Aorta (tissue), 5 donors: Measurements from ENCODE around the gene ARFGEF3. TPM values are rescaled to one million over a fixed set of nuclear protein-coding genes. Genes with fewer than 3 reads are reported as not detected.

ENCODE experiments used
- ATAC-seq: fragments of 200-7000 bp; cut with Tn5 transposase; one replicate; pipeline ENCODE4 v1.9.1; 2022; ENCODE audit warnings: moderate library complexity; ENCODE audit not compliant: low FRiP score
- DNase-seq, 2 donors: peaks; one replicate each; pipeline ENCODE4 v3.0.0-alpha.2; 2020
- H3K27ac ChIP-seq, 2 donors: one replicate each; pipeline ENCODE4 v1.5.1; 2013; ENCODE audit warnings: low read length in 2 of 2, mild to moderate bottlenecking in 2 of 2, moderate library complexity in 2 of 2, control low read depth in 1 of 2, inconsistent platforms in 1 of 2, low read depth in 1 of 2
- H3K27me3 ChIP-seq, 2 donors: one replicate each; pipeline ENCODE4 v1.6.1; 2013; ENCODE audit warnings: control low read depth in 1 of 2, low read length in 1 of 2, mild to moderate bottlenecking in 1 of 2, moderate library complexity in 1 of 2; ENCODE audit not compliant: insufficient read depth in 2 of 2, control insufficient read depth in 1 of 2
- H3K36me3 ChIP-seq, 2 donors: one replicate each; pipeline ENCODE4 v1.6.1; 2013; ENCODE audit warnings: control low read depth in 1 of 2, low read length in 1 of 2, mild to moderate bottlenecking in 1 of 2; ENCODE audit not compliant: insufficient read depth in 2 of 2, control insufficient read depth in 1 of 2
- H3K4me1 ChIP-seq, 2 donors: one replicate each; pipeline ENCODE4 v1.6.1; 2013; ENCODE audit warnings: low read length in 2 of 2, control low read depth in 1 of 2, mild to moderate bottlenecking in 1 of 2, moderate library complexity in 1 of 2; ENCODE audit not compliant: insufficient read depth in 2 of 2, control insufficient read depth in 1 of 2
- H3K4me3 ChIP-seq, 2 donors: one replicate each; pipeline ENCODE4 v1.5.1; 2013; ENCODE audit warnings: low read length in 2 of 2, control low read depth in 1 of 2, mild to moderate bottlenecking in 1 of 2
- H3K9me3 ChIP-seq: one replicate; pipeline ENCODE4 v1.6.1; 2013; ENCODE audit warnings: mild to moderate bottlenecking, low read length; ENCODE audit not compliant: control insufficient read depth
- WGBS, 2 donors: extraction: QIAGEN DNeasy Blood & Tissue Kit; methylation state at CpG; one replicate each; pipeline ENCODE4 v1.1.7; 2013; 5-methylcytosine and 5-hydroxymethylcytosine counted together
- intact Hi-C, 2 donors: fragments of 100-400 bp; cut with DNase I; formaldehyde crosslinking; loops; one replicate each; pipeline versions ENCODE4 v1.14.2 to v1.15.0; 2022
- polyA plus RNA-seq, 2 donors: library from polyadenylated mRNA; stranded (reverse); fragments of 200-250 nt; gene quantifications; one replicate each; pipeline ENCODE4 v1.2.3, GENCODE V29; 2013
- total RNA-seq, 2 donors: library from RNA; stranded (reverse); fragmentation: NEBNext Ultra II Directional; extraction: Animal tissue kit (Norgen Biotek cat#: 25700); gene quantifications; one replicate each; pipeline ENCODE4 v1.2.1, GENCODE V29; 2021
- donor health status: healthy with polysubstance abuse.
- donor health status: Bipolar disorder and iron deficiency.
- donor health status: DM: no; HTN: no; CAD: no.
- donor health status: DM: no; HTN: no; CAD: no.
- donor health status: DM: yes; HTN: yes; CAD: no.

The ARFGEF3 gene
- total and polyA plus RNA-seq, 4 donors: 0.10 to 2.5 (median 0.87) TPM

GRCh38 chr6:138198430-138199091, 36.8 kb downstream of the ARFGEF3 start:
- DNase-seq: no peak
- ATAC-seq: no peak
- H3K36me3 ChIP-seq: no peaks in the 10 kb centered on the region
- H3K27ac ChIP-seq: no peak overlapping the region
- H3K27me3 ChIP-seq: no peaks in the 10 kb centered on the region
- H3K4me3 ChIP-seq: no peak overlapping the region
- no peaks in the 10 kb centered on the region for H3K4me1 ChIP-seq
- intact Hi-C loops: no loop called here
- 59 to 62% methylated on average over 6 of the region's 6 CpGs for WGBS, 2 donors
- no peaks in the 10 kb centered on the region for H3K9me3 ChIP-seq

GRCh38 chr6:138201836-138202235, 40.1 kb downstream of the ARFGEF3 start:
- H3K27ac ChIP-seq: no peak overlapping the region
- intact Hi-C loops: no loop called here
- H3K36me3 ChIP-seq: no peaks in the 10 kb centered on the region
- ATAC-seq: no peak
- H3K27me3 ChIP-seq: no peaks in the 10 kb centered on the region
- DNase-seq: no peak
- no peak overlapping the region for H3K4me3 ChIP-seq
- WGBS, 2 donors: 90 to 92% methylated on average over 4 of the region's 4 CpGs
- H3K9me3 ChIP-seq: no peaks in the 10 kb centered on the region
- H3K4me1 ChIP-seq: no peaks in the 10 kb centered on the region

DNA sequence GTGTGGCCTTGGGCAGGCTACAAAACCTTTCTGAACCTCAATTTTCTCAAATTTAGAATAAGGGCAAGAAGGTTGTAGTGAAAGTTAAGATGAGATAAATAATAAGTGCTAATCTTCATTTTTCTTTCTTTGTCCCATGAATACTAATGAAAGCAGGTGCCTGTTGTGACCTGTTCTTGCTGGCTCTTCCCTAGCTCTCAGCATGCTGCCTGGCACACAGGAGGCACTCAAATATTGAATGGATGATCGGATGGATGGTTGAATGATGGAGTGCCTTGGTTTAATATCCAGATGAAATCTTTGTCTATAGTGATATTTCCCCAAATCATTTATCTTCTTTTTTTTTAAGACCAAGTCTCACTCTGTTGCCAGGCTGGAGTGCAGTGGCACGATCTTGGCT, 41.6 kb downstream of the ARFGEF3 start:
- ATAC-seq (no peak), DNase-seq (no peak)
- Histone ChIP-seq H3K27ac (no peak overlapping the region), H3K4me1 (no peaks in the 10 kb centered on the region), H3K9me3 (no peaks in the 10 kb centered on the region), H3K4me3 (no peak overlapping the region), H3K27me3 (no peaks in the 10 kb centered on the region), H3K36me3 (no peaks in the 10 kb centered on the region)
- 88 to 97% methylated on average over 2 of the region's 2 CpGs for WGBS, 2 donors
- intact Hi-C loops: no loop called here

DNA sequence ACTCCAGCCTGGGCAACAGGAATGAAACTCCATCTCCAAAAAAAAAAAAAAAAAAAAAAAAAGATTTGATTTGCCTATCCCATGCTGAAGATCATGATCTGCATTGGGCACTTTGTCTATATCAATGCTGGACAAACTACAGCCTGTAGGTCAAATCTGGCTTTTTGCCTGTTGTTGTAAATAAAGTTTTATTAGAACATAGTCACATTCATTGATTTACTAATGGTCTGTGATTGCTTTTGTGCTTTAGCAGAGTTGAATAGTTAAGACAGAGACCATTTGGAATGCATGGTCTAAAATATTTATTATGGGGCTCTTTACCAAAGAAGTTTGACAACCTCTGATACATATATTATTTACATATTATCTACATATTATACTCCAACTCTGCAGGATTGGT, 42.6 kb downstream of the ARFGEF3 start:
- H3K4me1 ChIP-seq: no peaks in the 10 kb centered on the region
- ATAC-seq (no peak), DNase-seq (no peak)
- no peaks in the 10 kb centered on the region for H3K9me3 ChIP-seq
- H3K4me3 ChIP-seq: no peak overlapping the region
- H3K27ac ChIP-seq: no peak overlapping the region
- H3K27me3 ChIP-seq: no peaks in the 10 kb centered on the region
- intact Hi-C loops: no loop called here
- H3K36me3 ChIP-seq: no peaks in the 10 kb centered on the region

GRCh38 chr6:138204792-138205384, 43.1 kb downstream of the ARFGEF3 start:
- no peaks in the 10 kb centered on the region for H3K9me3 ChIP-seq
- ATAC-seq (no peak), DNase-seq (no peak)
- H3K27ac ChIP-seq: no peak overlapping the region
- H3K4me3 ChIP-seq: no peak overlapping the region
- no peaks in the 10 kb centered on the region for H3K4me1 ChIP-seq
- no peaks in the 10 kb centered on the region for H3K27me3 ChIP-seq
- intact Hi-C loops: no loop called here
- no peaks in the 10 kb centered on the region for H3K36me3 ChIP-seq
- 88 to 92% methylated on average over 4 of the region's 4 CpGs for WGBS, 2 donors

DNA sequence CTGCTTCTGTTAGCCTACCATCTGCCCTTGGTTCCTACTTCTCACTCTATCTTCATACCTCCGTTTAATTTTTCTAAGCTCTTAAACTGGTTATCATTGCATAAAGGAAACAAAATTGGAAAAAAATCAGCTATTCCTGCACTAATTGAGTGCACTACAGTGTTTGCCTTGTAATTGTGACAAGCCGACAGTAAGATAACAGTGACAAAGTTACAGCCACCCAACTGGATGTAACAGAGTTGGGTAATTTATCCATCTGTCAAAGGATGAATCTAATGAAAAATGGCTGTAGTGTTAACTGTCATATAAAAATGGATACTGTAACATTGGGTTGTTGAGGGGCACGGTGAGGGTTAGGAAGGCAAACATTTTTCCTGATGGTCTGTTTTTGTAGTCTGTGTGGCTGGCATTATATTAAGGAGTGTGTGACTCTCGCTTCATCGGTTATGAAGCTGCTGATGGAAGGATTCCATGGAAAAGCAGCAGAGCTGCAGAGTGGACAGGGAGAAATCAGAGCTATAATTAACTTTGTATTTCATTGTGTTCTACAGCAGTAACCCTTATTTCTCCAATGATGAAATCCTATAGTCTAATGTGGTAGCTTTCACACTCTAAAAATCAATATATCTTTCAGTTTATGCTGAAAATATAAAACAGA, 43.8 kb downstream of the ARFGEF3 start:
- no peak overlapping the region for H3K4me3 ChIP-seq
- no peaks in the 10 kb centered on the region for H3K36me3 ChIP-seq
- H3K27ac ChIP-seq: no peak overlapping the region
- no peak for DNase-seq
- 24 to 28% methylated on average over 5 of the region's 5 CpGs for WGBS, 2 donors
- no peak for ATAC-seq
- no peaks in the 10 kb centered on the region for H3K4me1 ChIP-seq
- no peaks in the 10 kb centered on the region for H3K9me3 ChIP-seq
- no peaks in the 10 kb centered on the region for H3K27me3 ChIP-seq
- intact Hi-C loops: no loop called here

GRCh38 chr6:138206862-138207261, 45.1 kb downstream of the ARFGEF3 start:
- Histone ChIP-seq H3K4me3 (no peak overlapping the region), H3K27me3 (no peaks in the 10 kb centered on the region), H3K9me3 (no peaks in the 10 kb centered on the region), H3K27ac (no peak overlapping the region), H3K36me3 (no peaks in the 10 kb centered on the region), H3K4me1 (no peaks in the 10 kb centered on the region)
- no peak for DNase-seq
- intact Hi-C loops: no loop called here
- ATAC-seq: no peak

DNA sequence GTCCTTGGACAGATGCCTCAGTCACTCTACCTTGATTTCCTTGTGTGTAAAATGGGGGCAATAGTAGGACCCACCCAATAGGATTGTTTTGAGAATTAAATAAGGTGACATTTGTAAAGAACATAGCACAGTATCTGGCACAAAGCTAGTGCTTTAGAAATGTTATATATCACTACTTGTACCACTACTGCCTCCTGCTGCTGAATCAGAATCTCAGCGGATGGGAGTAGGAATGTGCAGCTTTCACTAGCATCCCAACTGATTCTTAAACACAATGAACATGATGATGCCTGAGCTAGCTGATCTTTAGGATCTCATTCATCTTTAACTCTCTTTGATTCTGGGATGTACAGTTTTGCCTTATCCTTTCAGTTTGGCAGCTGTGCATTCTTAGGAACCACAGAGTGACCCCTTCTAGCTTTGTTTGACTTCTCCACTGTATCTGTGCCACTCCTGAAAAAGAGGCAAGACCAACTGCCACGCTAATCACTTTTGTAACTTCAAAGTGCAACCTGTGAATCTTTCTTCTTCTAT, 49.4 kb downstream of the ARFGEF3 start:
- intact Hi-C loops: no loop called here
- no peak for DNase-seq
- Histone ChIP-seq H3K27me3 (no peaks in the 10 kb centered on the region), H3K4me1 (no peaks in the 10 kb centered on the region), H3K36me3 (no peaks in the 10 kb centered on the region), H3K4me3 (no peak overlapping the region), H3K27ac (no peak overlapping the region), H3K9me3 (no peaks in the 10 kb centered on the region)
- ATAC-seq: no peak
- WGBS, 2 donors: 88 to 94% methylated on average over 2 of the region's 2 CpGs

DNA sequence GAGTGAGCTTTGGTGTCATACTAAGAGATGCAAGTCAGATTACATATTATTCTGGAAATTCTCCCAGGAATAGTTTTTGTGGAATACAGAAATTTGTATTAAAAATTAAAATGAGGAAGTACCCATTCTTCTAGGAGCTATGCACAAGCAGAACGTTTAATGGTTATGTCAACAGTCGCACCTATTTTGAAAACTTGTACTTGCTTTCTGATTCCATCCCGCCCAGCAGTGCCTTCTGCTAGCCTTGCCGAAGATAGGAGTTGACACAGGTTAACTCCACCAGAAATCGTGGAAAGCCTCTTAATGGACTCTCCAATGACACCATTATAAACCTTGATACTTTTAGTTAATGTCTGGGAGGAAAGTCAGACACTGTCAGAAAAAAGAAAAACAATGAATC, 49.9 kb downstream of the ARFGEF3 start:
- Histone ChIP-seq H3K27ac (no peak overlapping the region), H3K4me1 (no peaks in the 10 kb centered on the region), H3K9me3 (no peaks in the 10 kb centered on the region), H3K27me3 (no peaks in the 10 kb centered on the region), H3K4me3 (no peak overlapping the region), H3K36me3 (no peaks in the 10 kb centered on the region)
- DNase-seq (no peak), ATAC-seq (no peak)
- WGBS, 2 donors: 74 to 78% methylated on average over 5 of the region's 5 CpGs
- intact Hi-C loops: no loop called here
